GM23338 (cell line): ENCODE data around the gene BLOC1S3. TPM values are rescaled to one million over a fixed set of nuclear protein-coding genes. Genes with fewer than 3 reads are reported as not detected.

Experiments
- ATAC-seq: fragments of 200-7000 bp; cut with Tn5 transposase; 3 replicates; pipeline ENCODE4 v1.9.1; 2020
- DNase-seq: peaks from one replicate; pipeline ENCODE4 v3.0.0-alpha.2; 2015; ENCODE audit warnings: low spot score
- H2AFZ ChIP-seq: fragments of 200-600 bp; sonication (generic); 2 replicates; pipeline ENCODE4 v1.8.0; 2016; ENCODE audit warnings: antibody characterized with exemption, mild to moderate bottlenecking, moderate library complexity
- H3F3A ChIP-seq: fragments of 200-600 bp; sonication (generic); replicated peaks from 2 replicates; pipeline ENCODE4 v1.8.0; 2017; ENCODE audit warnings: antibody characterized with exemption, mixed run types, low read depth
- H3K27ac ChIP-seq: fragments of 200-600 bp; sonication (generic); 2 replicates; pipeline ENCODE4 v1.6.1; 2016; ENCODE audit warnings: low read depth
- H3K27me3 ChIP-seq: fragments of 200-600 bp; sonication (generic); 2 replicates; pipeline ENCODE4 v1.8.0; 2016; ENCODE audit warnings: mild to moderate bottlenecking, mixed run types, moderate library complexity; ENCODE audit not compliant: insufficient read depth
- H3K36me3 ChIP-seq: fragments of 200-600 bp; sonication (generic); 2 replicates; pipeline ENCODE4 v1.8.0; 2016; ENCODE audit warnings: mild to moderate bottlenecking; ENCODE audit not compliant: insufficient read depth
- H3K4me1 ChIP-seq: fragments of 200-600 bp; sonication (generic); 2 replicates; pipeline ENCODE4 v1.8.0; 2016; ENCODE audit warnings: mild to moderate bottlenecking, moderate library complexity; ENCODE audit not compliant: insufficient read depth
- H3K4me2 ChIP-seq: fragments of 200-600 bp; sonication (generic); 2 replicates; pipeline ENCODE4 v1.7.1; 2017; ENCODE audit warnings: mixed run types
- H3K4me3 ChIP-seq: fragments of 200-600 bp; sonication (generic); 2 replicates; pipeline ENCODE4 v1.6.1; 2016; ENCODE audit warnings: mixed run types
- H3K79me2 ChIP-seq: fragments of 200-600 bp; sonication (generic); replicated peaks from 2 replicates; pipeline ENCODE4 v1.8.0; 2017; ENCODE audit warnings: mild to moderate bottlenecking; ENCODE audit not compliant: insufficient read depth
- H3K9me2 ChIP-seq: fragments of 200-600 bp; sonication (generic); 2 replicates; pipeline ENCODE4 v1.8.0; 2017; ENCODE audit not compliant: insufficient read depth
- H4K20me1 ChIP-seq: fragments of 200-600 bp; sonication (generic); replicated peaks from 2 replicates; pipeline ENCODE4 v1.8.0; 2017; ENCODE audit warnings: mild to moderate bottlenecking; ENCODE audit not compliant: insufficient read depth
- H3K27ac Mint-ChIP-seq: 2 replicates; pipeline ENCODE4 v1.8.0; 2020; ENCODE audit warnings: inconsistent platforms, mild to moderate bottlenecking, moderate library complexity, mixed read lengths
- H3K27me3 Mint-ChIP-seq: 3 replicates; pipeline ENCODE4 v1.8.0; 2022; ENCODE audit warnings: low read depth, mild to moderate bottlenecking, moderate library complexity, mixed read lengths, inconsistent platforms; ENCODE audit not compliant: insufficient read depth, poor library complexity
- H3K36me3 Mint-ChIP-seq: 3 replicates; pipeline ENCODE4 v1.8.0; 2021; ENCODE audit warnings: low read depth, mild to moderate bottlenecking, inconsistent platforms, moderate library complexity, mixed read lengths
- H3K4me1 Mint-ChIP-seq: 3 replicates; pipeline ENCODE4 v1.8.0; 2020; ENCODE audit warnings: mild to moderate bottlenecking, inconsistent platforms, mixed read lengths
- H3K4me3 Mint-ChIP-seq: 3 replicates; pipeline ENCODE4 v1.8.0; 2021; ENCODE audit warnings: moderate library complexity, mild to moderate bottlenecking, inconsistent platforms, mixed read lengths
- H3K9me3 Mint-ChIP-seq: 3 replicates; pipeline ENCODE4 v1.8.0; 2020; ENCODE audit warnings: moderate library complexity, mild to moderate bottlenecking, inconsistent platforms, mixed read lengths
- CTCF ChIP-seq, 2 experiments: fragments of 200-600 bp in 1 of 2; sonication (generic) in 1 of 2; conservative IDR thresholded peaks; 2 replicates each; pipeline versions ENCODE4 v1.5.1 to v1.6.1; 2016 to 2017; ENCODE audit warnings: antibody characterized with exemption in 2 of 2, low read depth in 2 of 2, mild to moderate bottlenecking in 2 of 2, moderate library complexity in 1 of 2
- EZH2 ChIP-seq: fragments of 200-600 bp; sonication (generic); IDR thresholded peaks from one replicate; pipeline ENCODE4 v1.8.0; 2017; ENCODE audit warnings: antibody characterized with exemption, mild to moderate bottlenecking, low read depth; ENCODE audit not compliant: unreplicated experiment
- EZH2phosphoT487 ChIP-seq: fragments of 200-600 bp; sonication (generic); IDR thresholded peaks from one replicate; pipeline ENCODE4 v1.8.1; 2018; ENCODE audit warnings: antibody characterized with exemption; ENCODE audit not compliant: unreplicated experiment
- JUNB ChIP-seq: IDR thresholded peaks from one replicate; pipeline ENCODE4 v1.6.1; 2016; ENCODE audit warnings: antibody characterized with exemption; ENCODE audit not compliant: unreplicated experiment
- NANOG ChIP-seq: IDR thresholded peaks from 2 replicates; pipeline ENCODE4 v1.6.1; 2016; ENCODE audit warnings: antibody characterized with exemption, borderline replicate concordance
- POLR2AphosphoS5 ChIP-seq: IDR thresholded peaks from 2 replicates; pipeline ENCODE4 v1.6.1; 2016; ENCODE audit warnings: antibody characterized with exemption, low read depth
- REST ChIP-seq: IDR thresholded peaks from one replicate; pipeline ENCODE4 v1.6.1; 2018; ENCODE audit warnings: antibody characterized with exemption; ENCODE audit not compliant: unreplicated experiment
- STAT1 ChIP-seq: IDR thresholded peaks from one replicate; pipeline ENCODE4 v1.6.1; 2016; ENCODE audit warnings: antibody characterized with exemption; ENCODE audit not compliant: unreplicated experiment
- ZNF114 ChIP-seq: fragments of 250-450 bp; sonication (Bioruptor Pico); IDR thresholded peaks from 2 replicates; pipeline ENCODE4 v1.5.0; 2020; ENCODE audit warnings: mild to moderate bottlenecking, moderate library complexity
- ZNF331 ChIP-seq: fragments of 250-450 bp; sonication (Bioruptor Pico); IDR thresholded peaks from 2 replicates; pipeline ENCODE4 v1.5.0; 2020; ENCODE audit warnings: low read depth, mild to moderate bottlenecking, moderate library complexity
- polyA plus RNA-seq: library from polyadenylated mRNA; unstranded; fragments of >200 nt; fragmentation: Nextera tagmentation; extraction: Ambion mirVana; gene quantifications from 2 replicates; pipeline ENCODE4 v1.2.1, GENCODE V29; 2016
- total RNA-seq: library from RNA; depleted of rRNA; stranded (reverse); fragments of >200 nt; shearing (Covaris generic); gene quantifications from 2 replicates; pipeline ENCODE4 v1.2.3, GENCODE V29; 2014
- TF ChIP-seq, protein P1 (sequence below): IDR thresholded peaks from 2 replicates; pipeline ENCODE4 v1.6.1; 2016; ENCODE audit warnings: antibody characterized with exemption

BLOC1S3 gene
- total and polyA plus RNA-seq, 2 experiments from 2014 or later = 2.5 to 15.9 TPM

- Histone ChIP-seq H3K4me3 (no peak overlapping the region), H3K79me2 (peaks cover 53% of the 10 kb centered on the region), H4K20me1 (no peaks in the 10 kb centered on the region; the same call in 1 of the 2 replicates), H3K27me3 (no peaks in the 10 kb centered on the region), H3K36me3 (no peaks in the 10 kb centered on the region), H3K9me2 (no peaks in the 10 kb centered on the region), H3K4me1 (peaks cover 15% of the 10 kb centered on the region; the same call in 1 of the 2 replicates), H3F3A (no peaks in the 10 kb centered on the region), H3K27ac (peak overlapping the region; percentile 66; the same call in 1 of the 2 replicates), H3K4me2 (no peak overlapping the region), H2AFZ (no peak overlapping the region)
- no peak for DNase-seq
- no peak for TF ChIP-seq EZH2
- no peak for TF ChIP-seq NANOG
- no peak for TF ChIP-seq POLR2AphosphoS5
- TF ChIP-seq REST = no peak
- no peak for TF ChIP-seq STAT1
- TF ChIP-seq CTCF (conservative IDR thresholded peaks at IDR 0.05; ENCODE audit: low read depth in 2 of 2) = no peak
- no peak for TF ChIP-seq ZNF331 (CRISPR knock-in tag)
- TF ChIP-seq ZNF114 (CRISPR knock-in tag) = no peak
- TF ChIP-seq, protein P1, sequence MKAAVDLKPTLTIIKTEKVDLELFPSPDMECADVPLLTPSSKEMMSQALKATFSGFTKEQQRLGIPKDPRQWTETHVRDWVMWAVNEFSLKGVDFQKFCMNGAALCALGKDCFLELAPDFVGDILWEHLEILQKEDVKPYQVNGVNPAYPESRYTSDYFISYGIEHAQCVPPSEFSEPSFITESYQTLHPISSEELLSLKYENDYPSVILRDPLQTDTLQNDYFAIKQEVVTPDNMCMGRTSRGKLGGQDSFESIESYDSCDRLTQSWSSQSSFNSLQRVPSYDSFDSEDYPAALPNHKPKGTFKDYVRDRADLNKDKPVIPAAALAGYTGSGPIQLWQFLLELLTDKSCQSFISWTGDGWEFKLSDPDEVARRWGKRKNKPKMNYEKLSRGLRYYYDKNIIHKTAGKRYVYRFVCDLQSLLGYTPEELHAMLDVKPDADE = no peak
- TF ChIP-seq JUNB = no peak
- no peak for TF ChIP-seq EZH2phosphoT487
- Mint-ChIP-seq H3K27ac (peak overlapping the region; percentile 65), H3K4me1 (peaks cover 32% of the 10 kb centered on the region), H3K9me3 (no peaks in the 10 kb centered on the region), H3K4me3 (no peak overlapping the region), H3K27me3 (peaks cover 12% of the 10 kb centered on the region), H3K36me3 (peaks cover 5% of the 10 kb centered on the region; the same call in 2 of the 3 replicates)
- peak; percentile 36 for ATAC-seq
Measured at GRCh38 chr19:45136507-45137178, 41.9 kb upstream of the BLOC1S3 start.
